GM10847 (cell line): Measurements from ENCODE around the gene GUCA2B.

Experiments
- POLR2A ChIP-seq: IDR thresholded peaks from 2 replicates; pipeline ENCODE4 v1.6.1; 2011; ENCODE audit not compliant: insufficient read length; ENCODE audit errors: extremely low read depth

The GUCA2B gene

DNA sequence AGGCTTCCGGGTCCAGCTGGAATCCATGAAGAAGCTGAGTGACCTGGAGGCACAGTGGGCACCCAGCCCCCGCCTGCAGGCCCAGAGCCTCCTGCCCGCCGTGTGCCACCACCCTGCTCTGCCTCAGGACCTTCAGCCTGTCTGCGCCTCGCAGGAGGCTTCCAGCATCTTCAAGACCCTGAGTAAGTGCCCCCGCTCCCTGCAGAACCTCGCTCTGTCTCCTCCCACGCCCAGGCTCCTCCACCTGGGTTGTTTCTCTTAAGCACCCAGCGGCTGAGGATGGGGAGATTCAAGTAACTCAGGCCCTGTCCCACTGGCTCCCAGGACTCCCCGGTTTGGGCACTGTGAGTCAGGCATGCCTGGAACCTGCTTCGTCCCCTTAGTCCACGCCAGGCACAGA, 1.5 kb downstream of the GUCA2B start:
- TF ChIP-seq POLR2A: no peak

DNA sequence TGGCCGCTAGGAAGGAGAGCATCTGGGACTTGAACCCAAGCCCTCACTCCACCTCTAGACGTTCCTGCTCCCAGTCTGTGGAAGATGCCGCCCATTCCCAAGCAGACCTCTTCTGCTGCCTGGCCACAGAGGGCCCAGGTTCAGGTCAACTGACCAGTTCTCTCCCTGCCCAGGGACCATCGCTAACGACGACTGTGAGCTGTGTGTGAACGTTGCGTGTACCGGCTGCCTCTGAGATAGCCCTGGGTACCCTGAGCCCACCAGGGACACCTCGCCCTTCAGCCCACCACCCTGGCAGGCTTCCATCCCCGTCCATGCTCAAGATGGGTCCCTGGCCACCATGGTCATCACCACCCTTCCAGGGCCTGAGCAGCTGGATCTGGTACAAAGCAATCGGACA, 2.2 kb downstream of the GUCA2B start:
- no peak for TF ChIP-seq POLR2A

DNA sequence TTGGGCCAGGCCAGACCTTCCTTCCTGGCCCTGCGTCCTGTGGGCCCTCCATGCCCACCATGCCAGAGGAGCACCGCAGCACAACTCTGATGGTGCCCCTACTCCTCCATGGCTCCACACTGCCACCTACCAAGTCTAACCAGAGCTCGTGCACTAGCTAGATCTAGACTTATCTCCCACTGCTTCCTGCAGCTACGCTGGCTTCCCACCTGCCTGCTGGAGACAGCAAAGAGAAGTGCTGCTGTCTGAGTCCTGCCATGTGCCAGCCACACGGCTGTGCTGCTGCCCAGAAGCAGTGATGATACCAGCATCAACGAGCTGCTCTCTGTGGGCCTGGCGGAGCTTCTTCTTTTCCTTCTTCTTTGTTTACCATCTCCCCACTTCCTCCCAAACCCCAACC, 4.5 kb downstream of the GUCA2B start:
- TF ChIP-seq POLR2A: no peak

DNA sequence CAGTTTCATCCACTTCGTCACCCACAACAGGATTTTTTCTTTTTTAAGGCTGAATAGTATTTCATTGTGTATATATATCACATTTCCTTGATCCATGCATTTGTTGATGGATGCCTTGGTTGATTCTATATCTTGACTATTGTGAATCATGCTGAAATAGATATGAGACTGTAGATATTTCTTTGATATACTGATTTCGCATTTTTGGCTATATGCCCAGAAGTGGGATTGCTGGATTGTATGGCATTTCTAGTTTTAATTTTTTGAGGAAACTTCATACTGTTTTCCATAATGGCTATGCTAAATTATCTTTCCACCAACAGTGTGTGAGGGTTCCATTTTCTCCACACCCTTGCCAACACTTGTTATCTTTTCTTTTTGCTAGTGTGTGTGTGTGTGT, 5.0 kb downstream of the GUCA2B start:
- no peak for TF ChIP-seq POLR2A

DNA sequence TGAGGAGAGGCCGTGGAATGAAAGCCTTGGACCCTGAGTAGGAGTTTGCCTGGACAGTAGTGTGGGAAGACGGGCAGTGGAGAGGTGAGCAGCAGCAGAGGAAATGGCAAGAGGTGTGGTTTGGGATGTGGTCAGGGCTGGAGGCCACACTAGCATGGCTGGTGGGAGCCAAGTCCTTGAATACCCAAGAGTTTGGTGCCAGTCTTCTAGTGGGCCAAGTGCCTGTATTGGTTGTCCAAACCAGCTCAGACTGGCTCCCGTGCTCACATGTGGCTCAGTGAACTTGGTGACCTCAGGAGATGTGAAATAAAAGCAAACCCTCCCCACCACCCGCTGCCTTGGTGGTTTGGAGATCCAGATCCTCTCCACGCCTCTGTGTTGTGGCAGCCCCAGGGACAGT, 9.0 kb downstream of the GUCA2B start:
- TF ChIP-seq POLR2A: no peak

DNA sequence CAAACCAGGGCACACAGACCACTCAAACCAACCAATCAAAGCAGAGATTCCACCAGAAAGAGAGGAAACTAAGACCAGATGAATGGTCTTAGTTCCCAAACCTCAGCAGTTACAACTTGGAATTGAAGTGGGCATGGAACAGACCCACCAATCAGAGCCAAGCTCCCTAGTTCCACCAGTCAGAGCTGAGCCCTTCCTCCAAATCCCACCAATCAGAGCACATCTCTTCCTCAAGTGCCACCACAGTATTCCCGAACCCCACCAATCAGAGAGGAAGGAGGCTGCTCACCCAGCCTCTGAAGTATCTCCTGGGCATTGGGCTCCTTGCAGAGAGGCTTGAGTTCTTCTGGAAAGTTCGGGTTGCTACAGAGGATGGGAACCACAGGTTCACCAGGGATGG, 9.9 kb downstream of the GUCA2B start:
- TF ChIP-seq POLR2A: no peak

DNA sequence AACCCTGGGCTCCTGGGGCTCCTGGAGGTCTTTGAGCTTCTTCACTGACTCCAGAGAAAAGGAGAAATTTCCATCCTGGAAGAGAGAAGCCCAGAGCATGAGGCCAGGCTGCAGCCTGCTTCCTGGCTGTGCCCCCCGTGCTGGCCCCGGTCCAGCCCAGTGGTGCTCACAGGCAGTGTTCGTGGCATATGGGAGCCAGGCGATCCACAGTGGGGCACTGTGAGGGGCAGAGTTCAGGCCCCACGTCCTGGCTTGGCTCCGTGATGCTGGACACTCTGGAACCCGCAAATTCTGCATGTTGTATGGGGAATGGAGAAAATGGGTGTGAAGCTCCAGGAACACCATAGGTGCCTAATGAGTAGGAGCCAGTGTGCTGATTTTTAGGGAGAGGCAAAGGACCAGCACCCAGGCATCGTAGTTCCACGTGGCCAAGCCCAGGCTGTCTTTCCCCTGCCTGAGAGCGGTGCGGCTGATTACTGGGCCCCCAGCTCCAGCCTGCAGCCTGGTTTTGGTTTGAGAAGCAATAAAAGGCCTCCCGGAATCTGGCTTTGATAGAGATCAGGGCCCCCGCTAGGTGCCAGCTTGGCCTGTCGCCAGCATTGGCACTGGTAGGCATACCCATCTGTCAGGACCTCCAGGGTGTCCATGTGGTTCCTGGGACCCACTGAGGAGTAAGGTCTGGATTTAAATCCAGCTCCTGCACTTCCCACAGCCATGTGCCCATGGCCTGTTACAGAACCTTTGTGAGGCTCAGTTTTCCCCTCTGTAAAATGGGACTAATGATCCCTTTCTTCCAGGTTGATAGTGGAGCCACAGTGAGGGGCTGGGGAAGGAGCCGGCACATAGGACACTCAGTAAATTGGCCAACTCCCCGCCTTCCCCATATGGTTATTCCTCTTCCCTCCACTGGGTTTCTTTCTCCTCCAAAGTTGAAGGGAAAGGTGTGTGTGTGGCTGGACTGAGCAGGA, 10.6 kb downstream of the GUCA2B start:
- TF ChIP-seq POLR2A: no peak

DNA sequence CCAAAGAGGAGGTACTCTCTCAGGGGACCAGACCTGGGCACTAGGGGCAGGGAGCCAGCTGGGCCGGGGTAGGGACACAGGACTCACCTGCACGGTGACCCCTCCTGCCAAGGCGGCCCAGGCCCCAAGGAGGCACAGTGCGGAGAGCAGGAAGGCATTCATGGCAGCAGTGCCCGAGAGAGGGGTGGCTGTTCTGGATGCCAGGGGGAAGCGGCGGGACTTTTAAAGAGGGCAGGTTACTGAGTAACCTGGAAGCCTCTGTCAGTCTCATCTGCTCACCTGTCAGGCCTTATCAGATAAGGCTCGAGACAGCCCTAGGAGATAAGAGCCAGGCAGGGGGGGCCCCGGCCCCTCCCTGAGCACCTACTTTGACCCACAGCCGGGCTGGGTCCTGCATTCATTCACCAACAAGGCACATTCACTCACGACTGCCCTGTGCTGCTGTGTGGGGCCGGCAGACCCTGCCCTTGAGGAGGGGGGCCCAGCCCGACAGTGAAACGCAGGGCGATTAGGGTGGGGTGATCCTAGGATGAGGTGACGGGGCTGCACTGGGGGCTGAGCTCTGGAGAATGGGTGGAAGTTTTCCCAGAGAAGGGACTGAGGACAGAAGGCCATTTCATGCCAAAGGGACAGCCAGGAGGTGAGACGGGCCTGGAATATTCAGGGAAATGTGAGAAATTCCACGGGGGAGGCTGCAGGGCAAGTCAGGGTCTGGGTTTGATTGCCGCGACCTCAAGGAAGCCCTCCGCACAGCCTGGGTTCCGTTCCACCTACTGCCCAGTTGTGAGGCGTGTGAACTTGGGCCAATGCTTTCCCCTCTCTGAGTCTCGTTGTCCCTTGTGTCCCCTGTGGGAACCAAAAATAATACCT, 11.6 kb downstream of the GUCA2B start, which contains the start of gene GUCA2A:
Gene GUCA2A (minus strand): TSS at position 195 of the 870 bp plus-strand sequence. CDS start 33 bp downstream, at position 162.
- no peak for TF ChIP-seq POLR2A

DNA sequence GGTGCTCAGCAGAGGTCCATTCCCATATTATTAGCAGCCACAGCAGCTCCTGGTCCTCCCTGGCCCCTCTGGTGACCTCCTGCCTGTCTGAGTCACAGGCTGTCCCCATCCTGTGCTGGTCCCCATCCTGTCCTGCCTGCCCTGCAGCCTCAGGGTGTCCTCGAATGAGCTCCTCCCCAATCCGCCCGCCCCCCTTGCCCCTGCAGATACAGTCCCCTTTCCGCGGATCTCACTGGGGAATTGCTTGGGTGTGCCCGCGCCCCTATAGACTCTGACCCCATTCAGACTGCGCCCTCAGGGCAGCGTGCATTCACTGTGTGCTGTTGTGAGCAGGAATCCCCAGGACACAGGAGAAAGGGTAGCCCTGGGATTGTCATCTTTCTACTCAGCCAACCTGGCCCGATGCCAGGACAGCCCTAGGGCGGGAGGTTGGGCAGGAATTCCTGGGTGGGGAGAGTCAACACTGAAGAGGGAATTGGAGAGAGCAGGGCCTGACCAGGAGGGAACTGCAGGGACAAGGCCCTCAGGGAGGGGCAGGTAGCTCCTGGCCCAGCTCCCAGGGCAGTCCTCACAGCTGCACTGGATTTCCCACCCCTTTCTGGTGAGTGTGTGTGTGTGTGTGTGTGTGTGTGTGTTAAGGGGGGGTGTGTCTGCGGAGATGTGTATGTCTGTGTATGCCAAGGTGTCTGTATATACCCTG, 12.5 kb downstream of the GUCA2B start:
- no peak for TF ChIP-seq POLR2A

DNA sequence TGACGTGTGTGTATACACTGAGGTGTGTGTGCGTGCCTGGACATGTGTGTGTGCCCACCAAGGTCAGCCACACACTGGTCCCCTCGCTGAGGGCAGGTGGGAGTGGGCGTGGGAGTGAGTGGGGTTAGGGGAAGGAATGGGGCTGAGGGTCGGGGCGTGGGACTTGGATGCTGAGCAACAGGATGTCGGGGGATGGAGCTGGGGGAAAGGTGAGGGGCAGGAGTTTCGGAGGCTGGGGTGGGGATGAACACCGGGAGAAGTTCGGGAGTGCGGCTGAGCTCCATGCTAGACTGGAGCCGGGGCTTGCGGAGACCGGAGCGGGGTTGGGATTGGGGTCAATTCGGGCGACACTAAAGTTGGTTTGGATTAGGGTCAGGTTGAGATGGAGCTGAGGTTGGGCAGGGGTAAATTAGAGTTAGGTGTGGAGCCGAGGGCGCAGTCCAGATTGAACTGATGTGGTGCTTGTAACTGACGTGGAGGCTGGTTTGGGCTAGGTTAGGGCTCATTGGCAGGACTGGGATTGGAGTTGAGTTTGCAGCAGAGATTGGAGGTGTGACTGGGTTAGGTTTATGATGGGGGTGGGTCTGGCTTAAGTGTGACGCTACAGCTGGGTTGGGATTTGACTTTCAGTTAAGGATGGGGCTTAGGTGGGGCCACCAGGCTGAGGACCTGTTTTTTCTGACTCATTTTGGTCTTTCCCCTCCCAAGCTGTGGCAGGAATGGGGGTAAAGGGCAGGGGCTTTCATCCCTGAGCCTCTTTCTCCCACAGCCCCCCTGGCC, 14.6 kb downstream of the GUCA2B start:
- TF ChIP-seq POLR2A: no peak

DNA sequence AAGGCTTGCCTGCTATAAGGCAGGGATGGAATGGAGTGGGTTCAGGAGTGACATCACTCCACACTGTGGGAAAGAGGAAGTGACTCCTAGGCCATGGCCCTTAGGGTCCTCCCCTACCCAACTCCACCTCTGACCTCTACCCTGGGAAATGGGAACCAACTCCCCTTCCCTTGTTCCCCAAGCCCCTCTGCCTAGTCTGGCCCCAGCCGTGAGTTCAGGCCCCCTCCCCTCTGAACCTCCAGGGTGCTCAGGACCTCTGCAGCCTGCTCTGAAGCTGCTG, 15.1 kb downstream of the GUCA2B start:
- no peak for TF ChIP-seq POLR2A

DNA sequence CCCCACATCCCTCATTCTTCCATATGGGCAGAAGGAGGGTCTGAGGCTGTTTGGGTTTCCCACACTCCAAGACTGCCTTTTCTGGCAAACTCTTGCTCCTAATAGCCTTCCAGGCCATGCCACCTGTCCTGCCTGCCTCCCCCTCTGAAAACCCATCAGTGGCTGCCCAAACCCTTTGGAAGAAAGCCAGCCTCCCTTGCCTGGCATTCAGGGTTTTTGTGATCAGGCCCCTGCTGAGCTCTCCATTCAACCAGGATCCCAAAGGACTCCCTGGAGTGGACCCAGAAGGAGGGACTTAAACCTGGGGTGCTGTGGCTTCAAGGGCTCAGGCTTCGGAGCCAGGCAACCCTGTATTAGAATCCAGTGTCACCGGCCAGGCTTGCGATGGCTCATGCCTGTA, 15.6 kb downstream of the GUCA2B start:
- TF ChIP-seq POLR2A: no peak

DNA sequence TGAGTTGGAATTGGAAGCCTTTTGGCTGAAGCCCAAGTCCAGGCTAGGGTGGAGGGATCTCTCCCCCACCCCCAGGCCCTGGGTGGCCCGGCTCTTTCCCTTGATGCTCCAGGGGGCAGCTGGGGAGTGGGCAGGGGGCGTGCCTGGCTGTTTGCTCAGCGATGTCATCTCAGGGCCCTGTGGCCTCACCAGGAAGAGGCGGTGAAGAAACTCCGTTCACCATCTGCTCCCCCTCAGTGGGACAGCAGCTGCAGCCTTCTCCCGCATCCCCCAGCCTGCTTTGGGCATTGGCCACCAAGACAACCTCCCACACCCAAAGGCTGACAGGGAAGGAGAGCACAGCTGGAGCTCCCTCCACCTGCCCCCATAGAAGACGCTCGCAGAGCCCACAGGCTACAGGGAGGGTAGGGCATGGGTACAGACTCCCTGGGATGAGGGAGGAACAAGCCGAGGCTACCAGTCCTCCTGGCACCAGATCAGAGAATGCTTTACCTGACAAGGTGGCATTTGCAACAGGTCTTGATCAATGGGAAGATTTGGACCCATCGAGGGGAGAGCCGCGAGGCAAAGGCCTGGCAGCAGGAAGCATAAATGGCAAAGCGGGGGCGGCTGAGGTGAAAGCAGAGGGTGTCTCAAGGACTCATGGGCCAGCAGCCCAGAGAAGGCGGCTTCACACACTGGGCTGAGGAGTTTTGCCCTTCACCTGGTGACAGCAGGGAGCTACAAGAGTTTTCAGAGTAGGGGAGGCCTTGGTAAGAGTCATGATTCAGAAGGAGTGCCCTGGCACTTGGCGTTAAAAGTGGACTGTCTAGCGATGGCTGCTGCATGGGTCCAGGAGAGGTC, 17.8 kb downstream of the GUCA2B start:
- no peak for TF ChIP-seq POLR2A
